ENCODE results near the gene USH1C. TPM values are rescaled to one million over a fixed set of nuclear protein-coding genes. Genes with fewer than 3 reads are reported as not detected.

Gene USH1C
- total RNA-seq, 1 donor from 2014 or later, result not detected

GRCh38 chr11:17500673-17501072 is 43.5 kb downstream of the USH1C start:
- DNase-seq, result no peak
- no peak overlapping the region for H3K4me3 Mint-ChIP-seq (ENCODE audit: unreplicated experiment)
- H3K27me3 Mint-ChIP-seq (ENCODE audit: unreplicated experiment), result peaks cover 9% of the 10 kb centered on the region
- H3K27ac Mint-ChIP-seq (ENCODE audit: unreplicated experiment), result no peak overlapping the region
- no peaks in the 10 kb centered on the region for H3K36me3 Mint-ChIP-seq (ENCODE audit: unreplicated experiment)
- TF ChIP-seq CTCF (IDR thresholded peaks at IDR 0.05; ENCODE audit: partially characterized antibody, unreplicated experiment), result no peak
- H3K9me3 Mint-ChIP-seq (ENCODE audit: unreplicated experiment), result peaks cover 2% of the 10 kb centered on the region
- no peaks in the 10 kb centered on the region for H3K4me1 Mint-ChIP-seq (ENCODE audit: low read depth, unreplicated experiment)

GRCh38 chr11:17498475-17498874 is 45.7 kb downstream of the USH1C start:
- no peak overlapping the region for H3K4me3 Mint-ChIP-seq (ENCODE audit: unreplicated experiment)
- H3K9me3 Mint-ChIP-seq (ENCODE audit: unreplicated experiment), result peaks cover 3% of the 10 kb centered on the region
- peak; percentile 38 for DNase-seq
- TF ChIP-seq CTCF (IDR thresholded peaks at IDR 0.05; ENCODE audit: partially characterized antibody, unreplicated experiment), result peak; percentile 36
- H3K27ac Mint-ChIP-seq (ENCODE audit: unreplicated experiment), result no peak overlapping the region
- H3K36me3 Mint-ChIP-seq (ENCODE audit: unreplicated experiment), result no peaks in the 10 kb centered on the region
- peaks cover 4% of the 10 kb centered on the region for H3K27me3 Mint-ChIP-seq (ENCODE audit: unreplicated experiment)
- no peaks in the 10 kb centered on the region for H3K4me1 Mint-ChIP-seq (ENCODE audit: low read depth, unreplicated experiment)

GRCh38 chr11:17498058-17498457 is 46.2 kb downstream of the USH1C start:
- no peak overlapping the region for H3K27ac Mint-ChIP-seq (ENCODE audit: unreplicated experiment)
- peaks cover 4% of the 10 kb centered on the region for H3K27me3 Mint-ChIP-seq (ENCODE audit: unreplicated experiment)
- no peaks in the 10 kb centered on the region for H3K36me3 Mint-ChIP-seq (ENCODE audit: unreplicated experiment)
- H3K9me3 Mint-ChIP-seq (ENCODE audit: unreplicated experiment), result peaks cover 3% of the 10 kb centered on the region
- TF ChIP-seq CTCF (IDR thresholded peaks at IDR 0.05; ENCODE audit: partially characterized antibody, unreplicated experiment), result no peak
- H3K4me1 Mint-ChIP-seq (ENCODE audit: low read depth, unreplicated experiment), result no peaks in the 10 kb centered on the region
- no peak overlapping the region for H3K4me3 Mint-ChIP-seq (ENCODE audit: unreplicated experiment)
- no peak for DNase-seq

DNA sequence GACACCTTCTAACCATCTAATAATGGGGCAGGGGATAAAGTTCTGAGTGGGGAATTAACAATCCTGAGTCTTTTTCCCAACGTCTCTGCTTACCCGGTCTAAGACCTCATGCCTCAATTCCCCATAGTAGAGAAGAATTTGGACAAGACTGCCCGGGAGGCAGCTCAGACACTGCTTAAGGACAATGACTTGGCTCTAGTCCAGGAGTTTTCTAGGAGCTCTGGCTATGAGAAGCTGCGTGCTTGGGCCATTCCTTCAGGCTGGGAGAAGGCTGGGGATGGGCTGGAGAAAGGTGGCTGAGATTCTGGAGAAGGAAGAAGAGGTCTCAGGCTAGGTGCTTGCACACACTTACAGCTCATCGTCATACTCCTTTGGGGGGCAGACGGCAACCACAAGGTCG is 47.8 kb downstream of the USH1C start:
- H3K9me3 Mint-ChIP-seq (ENCODE audit: unreplicated experiment), result peaks cover 3% of the 10 kb centered on the region
- TF ChIP-seq CTCF (IDR thresholded peaks at IDR 0.05; ENCODE audit: partially characterized antibody, unreplicated experiment), result no peak
- DNase-seq, result no peak
- no peak overlapping the region for H3K4me3 Mint-ChIP-seq (ENCODE audit: unreplicated experiment)
- no peak overlapping the region for H3K27ac Mint-ChIP-seq (ENCODE audit: unreplicated experiment)
- no peaks in the 10 kb centered on the region for H3K36me3 Mint-ChIP-seq (ENCODE audit: unreplicated experiment)
- H3K27me3 Mint-ChIP-seq (ENCODE audit: unreplicated experiment), result peaks cover 2% of the 10 kb centered on the region
- no peaks in the 10 kb centered on the region for H3K4me1 Mint-ChIP-seq (ENCODE audit: low read depth, unreplicated experiment)

- no peak overlapping the region for H3K27ac Mint-ChIP-seq (ENCODE audit: unreplicated experiment)
- H3K4me1 Mint-ChIP-seq (ENCODE audit: low read depth, unreplicated experiment), result no peaks in the 10 kb centered on the region
- peaks cover 3% of the 10 kb centered on the region for H3K9me3 Mint-ChIP-seq (ENCODE audit: unreplicated experiment)
- H3K4me3 Mint-ChIP-seq (ENCODE audit: unreplicated experiment), result no peak overlapping the region
- H3K36me3 Mint-ChIP-seq (ENCODE audit: unreplicated experiment), result peaks cover under 1% of the 10 kb centered on the region
- no peak for DNase-seq
- TF ChIP-seq CTCF (IDR thresholded peaks at IDR 0.05; ENCODE audit: partially characterized antibody, unreplicated experiment), result no peak
- H3K27me3 Mint-ChIP-seq (ENCODE audit: unreplicated experiment), result no peaks in the 10 kb centered on the region
Measured at GRCh38 chr11:17494019-17494418, 50.2 kb downstream of the USH1C start.
